Measurements from ENCODE around the gene NEDD4L. TPM values are rescaled to one million over a fixed set of nuclear protein-coding genes. Genes with fewer than 3 reads are reported as not detected.

NEDD4L gene
- total and polyA plus RNA-seq, 4 donors = 10.2 to 20.3 (median 13.2) TPM

DNA sequence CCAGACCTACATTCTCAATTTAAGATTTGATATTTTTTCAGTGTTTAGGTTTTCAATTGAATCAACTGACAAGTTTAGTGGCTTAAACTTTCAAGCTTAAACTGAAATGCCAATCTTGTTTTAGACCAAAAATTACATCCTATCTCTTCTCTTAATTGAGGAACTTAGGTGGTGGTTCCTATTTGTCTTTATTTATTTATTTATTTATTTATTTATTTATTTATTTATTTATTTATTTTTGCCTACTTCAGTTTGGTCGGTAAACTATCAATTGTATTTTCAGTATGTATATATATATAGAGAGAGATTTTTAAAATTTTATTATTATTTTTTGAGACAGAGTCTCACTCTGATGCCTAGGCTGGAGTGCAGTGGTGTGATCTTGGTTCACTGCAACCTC is 68.1 kb downstream of the NEDD4L start:
- no peak overlapping the region for H3K9ac ChIP-seq (ENCODE audit: low read depth in 1 of 2, low read length in 2 of 2)
- no peak for TF ChIP-seq EGR1 (IDR thresholded peaks at IDR 0.05; ENCODE audit: low read depth in 2 of 2)
- TF ChIP-seq FOXA2 (IDR thresholded peaks at IDR 0.05) = no peak
- TF ChIP-seq, protein P1, sequence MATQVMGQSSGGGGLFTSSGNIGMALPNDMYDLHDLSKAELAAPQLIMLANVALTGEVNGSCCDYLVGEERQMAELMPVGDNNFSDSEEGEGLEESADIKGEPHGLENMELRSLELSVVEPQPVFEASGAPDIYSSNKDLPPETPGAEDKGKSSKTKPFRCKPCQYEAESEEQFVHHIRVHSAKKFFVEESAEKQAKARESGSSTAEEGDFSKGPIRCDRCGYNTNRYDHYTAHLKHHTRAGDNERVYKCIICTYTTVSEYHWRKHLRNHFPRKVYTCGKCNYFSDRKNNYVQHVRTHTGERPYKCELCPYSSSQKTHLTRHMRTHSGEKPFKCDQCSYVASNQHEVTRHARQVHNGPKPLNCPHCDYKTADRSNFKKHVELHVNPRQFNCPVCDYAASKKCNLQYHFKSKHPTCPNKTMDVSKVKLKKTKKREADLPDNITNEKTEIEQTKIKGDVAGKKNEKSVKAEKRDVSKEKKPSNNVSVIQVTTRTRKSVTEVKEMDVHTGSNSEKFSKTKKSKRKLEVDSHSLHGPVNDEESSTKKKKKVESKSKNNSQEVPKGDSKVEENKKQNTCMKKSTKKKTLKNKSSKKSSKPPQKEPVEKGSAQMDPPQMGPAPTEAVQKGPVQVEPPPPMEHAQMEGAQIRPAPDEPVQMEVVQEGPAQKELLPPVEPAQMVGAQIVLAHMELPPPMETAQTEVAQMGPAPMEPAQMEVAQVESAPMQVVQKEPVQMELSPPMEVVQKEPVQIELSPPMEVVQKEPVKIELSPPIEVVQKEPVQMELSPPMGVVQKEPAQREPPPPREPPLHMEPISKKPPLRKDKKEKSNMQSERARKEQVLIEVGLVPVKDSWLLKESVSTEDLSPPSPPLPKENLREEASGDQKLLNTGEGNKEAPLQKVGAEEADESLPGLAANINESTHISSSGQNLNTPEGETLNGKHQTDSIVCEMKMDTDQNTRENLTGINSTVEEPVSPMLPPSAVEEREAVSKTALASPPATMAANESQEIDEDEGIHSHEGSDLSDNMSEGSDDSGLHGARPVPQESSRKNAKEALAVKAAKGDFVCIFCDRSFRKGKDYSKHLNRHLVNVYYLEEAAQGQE (IDR thresholded peaks at IDR 0.05) = no peak
- TF ChIP-seq, protein P2, sequence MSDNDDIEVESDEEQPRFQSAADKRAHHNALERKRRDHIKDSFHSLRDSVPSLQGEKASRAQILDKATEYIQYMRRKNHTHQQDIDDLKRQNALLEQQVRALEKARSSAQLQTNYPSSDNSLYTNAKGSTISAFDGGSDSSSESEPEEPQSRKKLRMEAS (IDR thresholded peaks at IDR 0.05) = no peak
- no peak for TF ChIP-seq SP1 (IDR thresholded peaks at IDR 0.05)
- TF ChIP-seq TAF1 (conservative IDR thresholded peaks at IDR 0.05) = no peak
- TF ChIP-seq, protein P3, sequence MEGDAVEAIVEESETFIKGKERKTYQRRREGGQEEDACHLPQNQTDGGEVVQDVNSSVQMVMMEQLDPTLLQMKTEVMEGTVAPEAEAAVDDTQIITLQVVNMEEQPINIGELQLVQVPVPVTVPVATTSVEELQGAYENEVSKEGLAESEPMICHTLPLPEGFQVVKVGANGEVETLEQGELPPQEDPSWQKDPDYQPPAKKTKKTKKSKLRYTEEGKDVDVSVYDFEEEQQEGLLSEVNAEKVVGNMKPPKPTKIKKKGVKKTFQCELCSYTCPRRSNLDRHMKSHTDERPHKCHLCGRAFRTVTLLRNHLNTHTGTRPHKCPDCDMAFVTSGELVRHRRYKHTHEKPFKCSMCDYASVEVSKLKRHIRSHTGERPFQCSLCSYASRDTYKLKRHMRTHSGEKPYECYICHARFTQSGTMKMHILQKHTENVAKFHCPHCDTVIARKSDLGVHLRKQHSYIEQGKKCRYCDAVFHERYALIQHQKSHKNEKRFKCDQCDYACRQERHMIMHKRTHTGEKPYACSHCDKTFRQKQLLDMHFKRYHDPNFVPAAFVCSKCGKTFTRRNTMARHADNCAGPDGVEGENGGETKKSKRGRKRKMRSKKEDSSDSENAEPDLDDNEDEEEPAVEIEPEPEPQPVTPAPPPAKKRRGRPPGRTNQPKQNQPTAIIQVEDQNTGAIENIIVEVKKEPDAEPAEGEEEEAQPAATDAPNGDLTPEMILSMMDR (IDR thresholded peaks at IDR 0.05; ENCODE audit: low read depth, low read length, missing input control) = no peak
- no peak for TF ChIP-seq RXRA (IDR thresholded peaks at IDR 0.05)
- TF ChIP-seq HNF4A (conservative IDR thresholded peaks at IDR 0.05) = no peak
- no peak for TF ChIP-seq FOXA1 (IDR thresholded peaks at IDR 0.05)
- TF ChIP-seq JUND (IDR thresholded peaks at IDR 0.05) = no peak
- TF ChIP-seq GABPA (IDR thresholded peaks at IDR 0.05 in 1 of 2, conservative IDR thresholded peaks at IDR 0.05 in 1 of 2) = no peak
- no peak for TF ChIP-seq NR2F2 (IDR thresholded peaks at IDR 0.05)
- TF ChIP-seq, protein P4, sequence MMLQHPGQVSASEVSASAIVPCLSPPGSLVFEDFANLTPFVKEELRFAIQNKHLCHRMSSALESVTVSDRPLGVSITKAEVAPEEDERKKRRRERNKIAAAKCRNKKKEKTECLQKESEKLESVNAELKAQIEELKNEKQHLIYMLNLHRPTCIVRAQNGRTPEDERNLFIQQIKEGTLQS (IDR thresholded peaks at IDR 0.05) = no peak
- H3K4me3 ChIP-seq (ENCODE audit: low read depth in 1 of 3, low read length in 3 of 3) = no peak overlapping the region
- H3K4me1 ChIP-seq (ENCODE audit: control insufficient read depth in 4 of 4, insufficient read depth in 4 of 4, low read length in 3 of 4) = no peaks in the 10 kb centered on the region
- no peak overlapping the region for H3K27ac ChIP-seq (ENCODE audit: low read depth in 1 of 2, low read length in 2 of 2)
- no peaks in the 10 kb centered on the region for H3K27me3 ChIP-seq (ENCODE audit: control insufficient read depth in 4 of 4, insufficient read depth in 4 of 4, low read length in 3 of 4)
- H3K36me3 ChIP-seq (ENCODE audit: control insufficient read depth in 4 of 4, insufficient read depth in 3 of 4, low read depth in 1 of 4, low read length in 3 of 4) = no peaks in the 10 kb centered on the region
- H3K9me3 ChIP-seq (ENCODE audit: control insufficient read depth in 4 of 4, low read length in 3 of 4) = no peaks in the 10 kb centered on the region
- 97% methylated on average over 1 of the region's 1 CpG for WGBS
- no peak for DNase-seq (ENCODE audit: low spot score)

DNA sequence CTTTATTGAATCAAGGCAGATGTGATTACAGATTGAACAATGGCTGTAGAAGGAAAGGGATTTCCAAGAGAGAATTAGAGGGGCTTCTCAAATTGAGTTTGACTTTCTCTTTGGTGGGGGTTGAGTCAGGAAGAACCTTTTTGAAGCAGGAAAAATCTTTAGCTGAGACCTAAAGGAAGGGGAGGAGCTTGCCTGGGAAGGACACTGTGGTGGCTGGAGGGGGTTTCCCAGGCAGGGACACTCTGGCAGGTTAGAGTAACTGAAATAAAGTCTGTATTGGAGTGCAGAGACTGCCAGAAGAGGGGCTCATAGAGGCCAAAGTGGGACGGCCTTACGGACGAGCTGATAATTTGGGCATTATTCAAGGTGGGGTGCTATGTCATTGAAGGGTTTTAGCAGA is 69.3 kb downstream of the NEDD4L start:
- H3K9ac ChIP-seq (ENCODE audit: low read depth in 1 of 2, low read length in 2 of 2) = no peak overlapping the region
- H3K4me3 ChIP-seq (ENCODE audit: low read depth in 1 of 3, low read length in 3 of 3) = no peak overlapping the region
- no peaks in the 10 kb centered on the region for H3K9me3 ChIP-seq (ENCODE audit: control insufficient read depth in 4 of 4, low read length in 3 of 4)
- peaks cover 5 to 9% (median 6%) of the 10 kb centered on the region in 4 donors for H3K4me1 ChIP-seq (ENCODE audit: control insufficient read depth in 4 of 4, insufficient read depth in 4 of 4, low read length in 3 of 4)
- WGBS = 96% methylated on average over 3 of the region's 3 CpGs
- TF ChIP-seq, protein P3 (IDR thresholded peaks at IDR 0.05; ENCODE audit: low read depth, low read length, missing input control) = no peak
- no peak for TF ChIP-seq EGR1 (IDR thresholded peaks at IDR 0.05; ENCODE audit: low read depth in 2 of 2)
- TF ChIP-seq YY1 (IDR thresholded peaks at IDR 0.05) = no peak
- TF ChIP-seq JUND (IDR thresholded peaks at IDR 0.05) = no peak
- TF ChIP-seq, protein P2 (IDR thresholded peaks at IDR 0.05) = no peak
- TF ChIP-seq, protein P4 (IDR thresholded peaks at IDR 0.05) = no peak
- no peak for TF ChIP-seq TAF1 (conservative IDR thresholded peaks at IDR 0.05)
- no peak for TF ChIP-seq NR2F2 (IDR thresholded peaks at IDR 0.05)
- TF ChIP-seq RAD21 (IDR thresholded peaks at IDR 0.05) = no peak
- TF ChIP-seq RXRA (IDR thresholded peaks at IDR 0.05) = no peak
- no peak for TF ChIP-seq FOXA2 (IDR thresholded peaks at IDR 0.05)
- TF ChIP-seq HNF4A (conservative IDR thresholded peaks at IDR 0.05) = no peak
- TF ChIP-seq HNF4G (IDR thresholded peaks at IDR 0.05) = no peak
- H3K27me3 ChIP-seq (ENCODE audit: control insufficient read depth in 4 of 4, insufficient read depth in 4 of 4, low read length in 3 of 4) = no peaks in the 10 kb centered on the region
- no peak for DNase-seq (ENCODE audit: low spot score)
- H3K36me3 ChIP-seq (ENCODE audit: control insufficient read depth in 4 of 4, insufficient read depth in 3 of 4, low read depth in 1 of 4, low read length in 3 of 4) = no peaks in the 10 kb centered on the region
- H3K27ac ChIP-seq (ENCODE audit: low read depth in 1 of 2, low read length in 2 of 2) = no peak overlapping the region

Measured in liver (tissue), 9 donors.